ENCODE results near the gene IGSF5. TPM values are rescaled to one million over a fixed set of nuclear protein-coding genes. Genes with fewer than 3 reads are reported as not detected.
A peak's percentile ranks its signal among the peaks of the same experiment; 100 is the strongest.

Gene IGSF5
- total and polyA plus RNA-seq, 2 donors (not counting 1 experiment from before 2014, with no cell fraction given), result not detected

DNA sequence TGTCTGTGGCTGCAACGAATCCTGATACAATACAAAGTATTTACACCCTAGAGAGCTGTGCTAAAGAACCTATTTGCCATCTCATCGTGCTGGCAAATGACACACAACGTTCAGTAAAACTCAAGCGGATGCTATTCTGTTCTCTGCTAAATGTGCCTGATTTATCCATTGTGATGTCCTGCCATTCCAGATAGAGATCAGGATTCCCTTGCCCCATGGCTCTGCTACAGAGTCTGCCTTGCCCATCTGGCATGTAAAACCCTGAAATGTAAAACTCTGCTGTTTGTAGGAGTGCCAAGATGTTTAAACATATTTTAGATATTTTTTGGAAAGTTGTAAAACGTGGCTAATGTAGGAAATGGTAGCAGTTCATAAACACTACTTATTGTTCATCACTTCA, 20.0 kb upstream of the IGSF5 start:
- TF ChIP-seq EZH2 (IDR thresholded peaks at IDR 0.05; ENCODE audit: low read length, missing control alignments), result no peak
- TF ChIP-seq, protein P1, sequence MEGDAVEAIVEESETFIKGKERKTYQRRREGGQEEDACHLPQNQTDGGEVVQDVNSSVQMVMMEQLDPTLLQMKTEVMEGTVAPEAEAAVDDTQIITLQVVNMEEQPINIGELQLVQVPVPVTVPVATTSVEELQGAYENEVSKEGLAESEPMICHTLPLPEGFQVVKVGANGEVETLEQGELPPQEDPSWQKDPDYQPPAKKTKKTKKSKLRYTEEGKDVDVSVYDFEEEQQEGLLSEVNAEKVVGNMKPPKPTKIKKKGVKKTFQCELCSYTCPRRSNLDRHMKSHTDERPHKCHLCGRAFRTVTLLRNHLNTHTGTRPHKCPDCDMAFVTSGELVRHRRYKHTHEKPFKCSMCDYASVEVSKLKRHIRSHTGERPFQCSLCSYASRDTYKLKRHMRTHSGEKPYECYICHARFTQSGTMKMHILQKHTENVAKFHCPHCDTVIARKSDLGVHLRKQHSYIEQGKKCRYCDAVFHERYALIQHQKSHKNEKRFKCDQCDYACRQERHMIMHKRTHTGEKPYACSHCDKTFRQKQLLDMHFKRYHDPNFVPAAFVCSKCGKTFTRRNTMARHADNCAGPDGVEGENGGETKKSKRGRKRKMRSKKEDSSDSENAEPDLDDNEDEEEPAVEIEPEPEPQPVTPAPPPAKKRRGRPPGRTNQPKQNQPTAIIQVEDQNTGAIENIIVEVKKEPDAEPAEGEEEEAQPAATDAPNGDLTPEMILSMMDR (conservative IDR thresholded peaks at IDR 0.05 in 1 of 2, IDR thresholded peaks at IDR 0.05 in 1 of 2; ENCODE audit: low read depth in 1 of 2, low read length in 2 of 2), result no peak
- Histone ChIP-seq H3K79me2 (ENCODE audit: control insufficient read depth, insufficient read depth, low read length) (no peaks in the 10 kb centered on the region), H3K4me1 (ENCODE audit: control insufficient read depth, extremely low read depth, insufficient read depth, low read length) (no peaks in the 10 kb centered on the region), H3K4me2 (ENCODE audit: extremely low read depth, insufficient read depth, low read length) (no peak overlapping the region), H3K9me3 (ENCODE audit: control insufficient read depth, insufficient read depth, low read depth, low read length) (no peaks in the 10 kb centered on the region), H3K27me3 (ENCODE audit: control insufficient read depth, insufficient read depth, low read length) (no peaks in the 10 kb centered on the region), H4K20me1 (ENCODE audit: control insufficient read depth, extremely low read depth, insufficient read depth, low read length) (no peaks in the 10 kb centered on the region), H3K36me3 (ENCODE audit: control insufficient read depth, insufficient read depth, low read length) (no peaks in the 10 kb centered on the region), H3K27ac (ENCODE audit: insufficient read depth, low read length) (no peak overlapping the region), H3K4me3 (replicated peaks in 1 of 4; ENCODE audit: control extremely low read depth in 1 of 4, insufficient read depth in 1 of 4, low read depth in 3 of 4, low read length in 4 of 4) (no peak overlapping the region), H3K9ac (ENCODE audit: insufficient read depth, low read length) (no peak overlapping the region), H2AFZ (ENCODE audit: low read length) (no peak overlapping the region)
- DNase-seq (ENCODE audit: low read depth in 2 of 2), result no peak

DNA sequence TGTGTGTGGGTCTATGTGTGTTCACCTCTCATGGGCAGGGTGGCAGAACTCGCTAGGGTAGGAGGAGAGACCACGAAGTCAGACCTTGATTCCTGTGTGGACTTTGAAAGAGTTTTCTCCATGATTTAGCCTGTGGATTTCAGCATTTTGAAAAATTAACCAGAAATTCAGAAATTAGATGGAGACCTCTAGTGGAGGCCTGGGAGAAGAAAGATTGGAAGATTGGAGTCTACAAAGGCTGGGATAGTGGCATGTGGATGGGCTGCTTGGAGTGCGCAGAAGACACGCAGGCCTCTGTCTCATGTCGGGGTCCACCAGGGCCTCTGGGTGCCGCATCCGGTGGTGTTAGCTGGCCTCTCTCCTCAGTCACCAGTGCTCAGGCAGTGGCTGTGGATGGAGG, 18.9 kb upstream of the IGSF5 start:
- Histone ChIP-seq H3K79me2 (ENCODE audit: control insufficient read depth, insufficient read depth, low read length) (no peaks in the 10 kb centered on the region), H3K27ac (ENCODE audit: insufficient read depth, low read length) (no peak overlapping the region), H3K36me3 (ENCODE audit: control insufficient read depth, insufficient read depth, low read length) (no peaks in the 10 kb centered on the region), H3K4me2 (ENCODE audit: extremely low read depth, insufficient read depth, low read length) (no peak overlapping the region), H2AFZ (ENCODE audit: low read length) (no peak overlapping the region), H3K4me3 (replicated peaks in 1 of 4; ENCODE audit: control extremely low read depth in 1 of 4, insufficient read depth in 1 of 4, low read depth in 3 of 4, low read length in 4 of 4) (no peak overlapping the region), H3K9me3 (ENCODE audit: control insufficient read depth, insufficient read depth, low read depth, low read length) (no peaks in the 10 kb centered on the region), H3K9ac (ENCODE audit: insufficient read depth, low read length) (no peak overlapping the region), H3K27me3 (ENCODE audit: control insufficient read depth, insufficient read depth, low read length) (no peaks in the 10 kb centered on the region), H3K4me1 (ENCODE audit: control insufficient read depth, extremely low read depth, insufficient read depth, low read length) (no peaks in the 10 kb centered on the region), H4K20me1 (ENCODE audit: control insufficient read depth, extremely low read depth, insufficient read depth, low read length) (no peaks in the 10 kb centered on the region)
- TF ChIP-seq, protein P1 (conservative IDR thresholded peaks at IDR 0.05 in 1 of 2, IDR thresholded peaks at IDR 0.05 in 1 of 2; ENCODE audit: low read depth in 1 of 2, low read length in 2 of 2), result peak in 1 of 2 donors; percentile 34
- TF ChIP-seq EZH2 (IDR thresholded peaks at IDR 0.05; ENCODE audit: low read length, missing control alignments), result no peak
- no peak for DNase-seq (ENCODE audit: low read depth in 2 of 2)

DNA sequence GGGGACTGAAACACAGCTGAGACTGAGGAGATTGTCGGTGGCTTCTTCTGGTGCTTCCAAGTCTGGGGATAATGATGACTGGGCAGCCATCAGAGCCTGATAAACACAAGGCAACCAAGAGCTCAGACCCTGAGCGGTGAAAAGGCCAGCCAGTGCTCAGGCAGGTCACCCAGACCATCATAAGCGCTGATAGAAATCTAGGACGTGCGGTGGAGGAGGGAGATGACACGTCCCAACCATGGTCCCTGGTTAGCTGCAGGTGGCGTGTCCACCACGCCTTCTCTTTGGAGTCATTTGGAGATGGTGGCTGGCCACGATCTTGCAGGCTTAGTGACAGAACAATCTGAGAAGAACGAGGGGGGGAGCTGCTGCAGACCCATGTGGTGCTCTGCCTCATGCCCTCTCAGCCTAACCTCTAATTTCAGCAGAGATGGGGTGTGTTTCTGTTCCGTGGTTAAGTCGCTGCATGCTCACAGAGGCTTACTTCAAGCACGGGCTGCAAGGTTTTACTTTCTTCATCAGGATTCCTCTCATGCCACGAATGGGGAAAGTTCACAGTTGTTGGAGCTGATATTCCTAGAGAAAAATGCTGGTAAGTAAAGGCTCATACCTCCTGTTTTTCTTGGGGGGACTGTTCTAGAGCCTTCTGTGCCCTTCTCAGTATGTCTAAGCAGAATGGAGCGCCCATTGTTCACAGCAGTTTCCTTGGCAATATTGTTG, 17.4 kb upstream of the IGSF5 start:
- H3K4me1 ChIP-seq (ENCODE audit: control insufficient read depth, extremely low read depth, insufficient read depth, low read length), result no peaks in the 10 kb centered on the region
- no peaks in the 10 kb centered on the region for H3K79me2 ChIP-seq (ENCODE audit: control insufficient read depth, insufficient read depth, low read length)
- no peaks in the 10 kb centered on the region for H3K9me3 ChIP-seq (ENCODE audit: control insufficient read depth, insufficient read depth, low read depth, low read length)
- no peaks in the 10 kb centered on the region for H4K20me1 ChIP-seq (ENCODE audit: control insufficient read depth, extremely low read depth, insufficient read depth, low read length)
- H3K27ac ChIP-seq (ENCODE audit: insufficient read depth, low read length), result no peak overlapping the region
- no peak for DNase-seq (ENCODE audit: low read depth in 2 of 2)
- no peaks in the 10 kb centered on the region for H3K27me3 ChIP-seq (ENCODE audit: control insufficient read depth, insufficient read depth, low read length)
- TF ChIP-seq EZH2 (IDR thresholded peaks at IDR 0.05; ENCODE audit: low read length, missing control alignments), result no peak
- TF ChIP-seq, protein P1 (conservative IDR thresholded peaks at IDR 0.05 in 1 of 2, IDR thresholded peaks at IDR 0.05 in 1 of 2; ENCODE audit: low read depth in 1 of 2, low read length in 2 of 2), result no peak
- no peak overlapping the region for H3K4me2 ChIP-seq (ENCODE audit: extremely low read depth, insufficient read depth, low read length)
- no peak overlapping the region for H3K4me3 ChIP-seq (replicated peaks in 1 of 4; ENCODE audit: control extremely low read depth in 1 of 4, insufficient read depth in 1 of 4, low read depth in 3 of 4, low read length in 4 of 4)
- H3K36me3 ChIP-seq (ENCODE audit: control insufficient read depth, insufficient read depth, low read length), result no peaks in the 10 kb centered on the region
- H2AFZ ChIP-seq (ENCODE audit: low read length), result no peak overlapping the region
- no peak overlapping the region for H3K9ac ChIP-seq (ENCODE audit: insufficient read depth, low read length)

All from fibroblast of lung (primary cell).